Measurements from ENCODE around the gene RHNO1.

The RHNO1 gene

GRCh38 chr12:2912216-2912575 lies 35.2 kb downstream of the RHNO1 start:
- no peak for FAIRE-seq

DNA sequence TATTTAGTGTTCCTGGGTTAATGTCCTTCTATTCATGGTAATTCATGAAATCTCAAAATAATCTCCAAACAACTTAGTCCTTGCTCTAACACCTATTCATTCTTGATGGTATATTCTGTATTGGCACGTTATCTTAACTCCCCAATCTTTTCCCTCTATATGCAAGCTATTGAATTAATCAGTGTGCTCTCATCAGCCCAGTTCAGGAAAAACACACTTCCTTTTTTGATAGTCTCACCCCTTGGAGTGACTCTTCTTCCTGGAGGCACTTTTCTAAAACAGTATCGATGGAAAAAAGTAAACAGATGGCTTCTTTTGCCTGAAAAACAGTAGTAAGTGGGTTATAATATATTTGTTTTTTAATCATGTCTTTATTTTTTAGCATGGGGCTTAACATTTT lies 42.2 kb downstream of the RHNO1 start:
- FAIRE-seq: no peak

GRCh38 chr12:2922329-2922728 lies 45.3 kb downstream of the RHNO1 start:
- no peak for FAIRE-seq

GRCh38 chr12:2923057-2923456 lies 46.0 kb downstream of the RHNO1 start:
- FAIRE-seq: no peak

- FAIRE-seq: no peak
Measured at GRCh38 chr12:2924019-2924418, 47.0 kb downstream of the RHNO1 start.

- FAIRE-seq: no peak
Measured at GRCh38 chr12:2925322-2925995, 48.4 kb downstream of the RHNO1 start.

GRCh38 chr12:2930865-2931264 lies 53.8 kb downstream of the RHNO1 start:
- no peak for FAIRE-seq

DNA sequence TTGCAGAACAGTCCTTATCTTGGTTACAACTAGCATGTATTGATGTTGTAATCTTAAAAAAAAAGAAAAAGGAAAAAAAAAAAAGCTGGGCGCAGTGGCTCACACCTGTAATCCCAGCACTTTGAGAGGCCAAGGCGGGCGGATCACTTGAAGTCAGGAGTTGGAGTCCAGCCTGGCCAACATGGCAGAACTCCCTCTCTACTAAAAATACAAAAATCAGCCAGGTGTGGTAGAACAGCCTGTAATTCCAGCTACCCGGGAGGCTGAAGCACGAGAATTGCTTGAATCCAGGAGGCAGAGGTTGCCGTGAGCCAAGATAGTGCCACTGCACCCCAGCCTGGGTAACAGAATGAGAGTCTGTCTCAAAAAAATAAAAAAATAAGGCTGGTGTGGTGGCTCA lies 56.6 kb downstream of the RHNO1 start:
- FAIRE-seq: no peak

GRCh38 chr12:2934371-2934770 lies 57.3 kb downstream of the RHNO1 start:
- FAIRE-seq: no peak

- no peak for FAIRE-seq
Measured at GRCh38 chr12:2936301-2936700, 59.3 kb downstream of the RHNO1 start.

DNA sequence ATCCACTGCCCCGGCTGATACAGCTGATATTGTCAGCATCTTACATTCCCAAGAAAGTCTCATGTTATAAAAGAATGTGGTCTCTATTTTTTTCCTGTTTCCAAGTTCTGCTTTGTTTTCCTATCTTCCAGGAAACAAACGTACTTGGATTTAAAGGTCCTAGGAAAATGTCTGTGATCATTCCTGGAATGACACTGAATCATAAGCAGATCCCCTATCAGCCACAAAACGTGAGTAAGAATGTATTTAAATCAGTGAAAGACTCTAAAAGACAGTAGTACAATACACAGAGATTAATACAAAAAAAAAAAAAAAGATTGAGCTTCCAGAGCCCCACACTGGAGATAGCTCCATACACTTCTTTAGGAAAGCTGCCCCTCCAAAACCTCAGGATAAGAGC lies 60.5 kb downstream of the RHNO1 start:
- no peak for FAIRE-seq

Data from colon (tissue), 2 donors.